Measurements from ENCODE around the gene VEGFA. TPM values are rescaled to one million over a fixed set of nuclear protein-coding genes. Genes with fewer than 3 reads are reported as not detected.
A peak's percentile ranks its signal among the peaks of the same experiment; 100 is the strongest.

VEGFA gene
- total and polyA plus RNA-seq, 2 of the 8 experiments (the other 6 are each of a cell fraction or from before 2014, with no cell fraction given), result 42.2 to 58.5 TPM

GRCh38 chr6:43781941-43782704 is 12.1 kb downstream of the VEGFA start:
- Histone ChIP-seq H2BK20ac (ENCODE audit: low read length) (no peak overlapping the region), H3K4me2 (ENCODE audit: insufficient read depth in 1 of 2, low read depth in 2 of 2, low read length in 2 of 2) (no peak overlapping the region), H4K5ac (ENCODE audit: insufficient read length, low read depth, low read length) (no peak overlapping the region), H3K4me1 (replicated peaks in 1 of 4; ENCODE audit: control insufficient read depth in 3 of 4, insufficient read depth in 4 of 4, low read length in 3 of 4) (no peaks in the 10 kb centered on the region), H3K27me3 (replicated peaks in 1 of 4; ENCODE audit: control insufficient read depth in 3 of 4, extremely low read depth in 1 of 4, insufficient read depth in 3 of 4, low read length in 3 of 4) (no peaks in the 10 kb centered on the region), H3K9me3 (ENCODE audit: insufficient read depth in 2 of 2, low read depth in 1 of 2, low read length in 1 of 2) (no peaks in the 10 kb centered on the region), H2BK15ac (ENCODE audit: low read length) (no peak overlapping the region), H3K56ac (replicated peaks; ENCODE audit: insufficient read length, low read depth, low read length) (no peak overlapping the region), H2AK5ac (ENCODE audit: low read depth, low read length) (no peak overlapping the region), H3K18ac (ENCODE audit: extremely low read depth, low read length) (no peak overlapping the region), H3K9ac (replicated peaks in 1 of 4; ENCODE audit: extremely low read depth in 1 of 4, low read depth in 3 of 4, low read length in 3 of 4) (no peak overlapping the region), H2BK5ac (ENCODE audit: low read depth, low read length) (peak overlapping the region; percentile 52; the same call in 1 of the 2 replicates), H3K4me3 (ENCODE audit: extremely low read depth in 1 of 4, insufficient read depth in 2 of 4, low read depth in 3 of 4, low read length in 4 of 4) (no peak overlapping the region), H2BK12ac (ENCODE audit: low read depth, low read length) (no peak overlapping the region), H4K91ac (replicated peaks; ENCODE audit: insufficient read length, low read length) (no peak overlapping the region), H3K4ac (replicated peaks; ENCODE audit: insufficient read length, low read depth, low read length) (no peak overlapping the region), H2BK120ac (replicated peaks; ENCODE audit: low read depth, low read length) (no peak overlapping the region), H3K23me2 (ENCODE audit: low read depth, low read length) (no peaks in the 10 kb centered on the region), H3K36me3 (ENCODE audit: control insufficient read depth in 2 of 4, insufficient read depth in 4 of 4, low read length in 3 of 4) (peaks cover 30 to 88% (median 70%) of the 10 kb centered on the region in 4 experiments), H3K14ac (ENCODE audit: insufficient read length) (no peak overlapping the region), H4K8ac (ENCODE audit: extremely low read depth, insufficient read depth, low read length) (peak overlapping the region; percentile 17), H3K27ac (ENCODE audit: low read depth, low read length) (no peak overlapping the region), H4K20me1 (replicated peaks in 1 of 2; ENCODE audit: control insufficient read depth in 1 of 2, insufficient read depth in 2 of 2, low read length in 2 of 2) (peaks cover 7 to 16% of the 10 kb centered on the region in 2 experiments), H3K23ac (ENCODE audit: insufficient read length) (no peak overlapping the region), H2AFZ (ENCODE audit: low read length) (no peak overlapping the region), H3K79me2 (ENCODE audit: control insufficient read depth in 1 of 2, insufficient read depth in 2 of 2, low read length in 2 of 2) (peaks cover 0 to 6% of the 10 kb centered on the region in 2 experiments; a peak in 2 of 4 replicates), H3K79me1 (ENCODE audit: low read depth, low read length) (peaks cover 6% of the 10 kb centered on the region; the same call in 1 of the 2 replicates)
- DNase-seq (ENCODE audit: low read depth in 1 of 2, low spot score in 2 of 2) (no peak), FAIRE-seq (no peak)
- WGBS, 2 experiments (ENCODE audit: extremely low coverage in 1 of 2, insufficient coverage in 1 of 2, insufficient read length in 1 of 2, insufficient replicate concordance in 2 of 2, low coverage in 1 of 2, low lambda C conversion rate in 2 of 2, missing lambda C conversion rate in 1 of 2), result 93% methylated on average over 19 of the region's 20 CpGs; no CpG with 5 or more reads in 1 of the 2 experiments
- CTCF ChIA-PET (ENCODE audit: partially characterized antibody), result interaction anchor here (0.9 to 2.0 kb wide), 10 partner anchors 8 to 292 kb away, joined by 3 to 7 read pairs (median 4); partner anchors contain the start of gene VEGFA
- POLR2A ChIA-PET (ENCODE audit: partially characterized antibody), result interaction anchor here (0.8 to 3.3 kb wide), 8 partner anchors 8 to 112 kb away, joined by 3 to 22 read pairs (median 4); partner anchors contain the start of gene VEGFA
- TF ChIP-seq ZNF274 (IDR thresholded peaks at IDR 0.05; ENCODE audit: borderline replicate concordance, extremely low read depth, low read length) (no peak), CREB1 (IDR thresholded peaks at IDR 0.05) (no peak), SAP30 (IDR thresholded peaks at IDR 0.05; ENCODE audit: insufficient read depth, insufficient replicate concordance, low read length) (no peak), KDM5A (IDR thresholded peaks at IDR 0.05; ENCODE audit: low read length) (no peak), TEAD4 (IDR thresholded peaks at IDR 0.05; ENCODE audit: low read depth, low read length) (no peak), CBX8 (IDR thresholded peaks at IDR 0.05; ENCODE audit: borderline replicate concordance, low read depth, low read length) (no peak), MAFK (IDR thresholded peaks at IDR 0.05; ENCODE audit: low read depth, low read length) (no peak), JUND (IDR thresholded peaks at IDR 0.05; ENCODE audit: low read length) (no peak), RNF2 (IDR thresholded peaks at IDR 0.05; ENCODE audit: borderline replicate concordance, low read depth, low read length, missing control alignments, poor library complexity, severe bottlenecking) (no peak), SUZ12 (IDR thresholded peaks at IDR 0.05; ENCODE audit: low read length) (no peak), POU5F1 (IDR thresholded peaks at IDR 0.05; ENCODE audit: low read depth, low read length) (no peak), CHD2 (IDR thresholded peaks at IDR 0.05; ENCODE audit: low read length) (no peak)
